Activated CD4-positive, alpha-beta T cell treated with anti-CD3 and anti-CD28 coated beads, Interleukin-2, Interleukin-6, amounts not matched to agents 100 ng/mL and 50 ng/mL, durations not matched to agents 16 hours and 8 hours (primary cell): ENCODE measurements around the gene ZNF423.

ENCODE experiments used
- DNase-seq: peaks from one replicate; pipeline ENCODE4 v3.0.0-alpha.2; 2020

Gene ZNF423

DNA sequence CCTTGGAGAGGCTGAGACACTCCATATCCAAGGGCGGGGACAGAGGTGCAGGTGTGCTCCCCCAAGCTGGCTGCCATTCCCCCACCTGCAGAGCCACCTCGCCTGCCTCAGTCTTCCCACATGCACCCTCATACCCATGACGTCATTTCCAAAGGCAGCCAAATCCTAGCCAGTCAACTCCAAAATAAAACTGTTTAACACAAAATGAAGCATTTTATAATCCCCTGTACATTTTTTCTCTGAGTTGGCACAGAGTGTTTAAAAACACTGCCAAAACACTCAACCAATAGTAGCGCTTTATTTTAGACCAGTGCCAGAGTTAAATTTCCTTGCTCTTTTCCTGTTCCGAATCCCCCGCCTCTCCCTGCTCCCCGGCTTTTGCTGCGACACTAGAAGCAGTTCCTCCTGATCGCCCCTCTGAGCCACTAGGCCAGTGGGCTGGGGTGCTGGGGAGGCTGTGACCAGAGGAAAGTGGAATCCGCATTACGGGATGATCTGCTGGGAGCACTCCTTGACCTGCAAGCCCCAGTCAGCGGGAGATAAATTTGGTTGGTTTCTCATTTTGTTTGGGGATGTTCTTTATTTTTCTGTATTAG is 139.5 kb downstream of the ZNF423 start:
- DNase-seq, result no peak

DNA sequence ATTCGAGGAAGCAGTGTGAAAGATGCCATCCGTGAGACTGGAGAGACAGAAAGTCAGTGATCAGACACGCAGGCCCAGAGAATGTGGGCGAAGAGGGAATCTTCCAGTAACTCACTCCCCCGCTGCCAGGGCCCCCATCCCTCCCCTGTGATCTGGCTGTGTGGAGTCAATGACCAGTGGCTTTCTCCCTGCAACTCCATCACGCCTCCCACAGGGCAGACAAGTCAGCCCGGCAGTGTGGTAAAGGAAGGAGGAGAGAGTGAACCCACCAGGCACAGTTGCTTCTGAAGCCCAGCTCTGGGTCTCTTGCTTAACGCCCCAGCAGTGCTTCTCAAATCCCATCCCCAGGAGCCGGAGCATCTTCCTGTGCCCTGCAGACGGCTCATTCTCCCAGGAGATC is 142.1 kb downstream of the ZNF423 start:
- DNase-seq, result no peak

DNA sequence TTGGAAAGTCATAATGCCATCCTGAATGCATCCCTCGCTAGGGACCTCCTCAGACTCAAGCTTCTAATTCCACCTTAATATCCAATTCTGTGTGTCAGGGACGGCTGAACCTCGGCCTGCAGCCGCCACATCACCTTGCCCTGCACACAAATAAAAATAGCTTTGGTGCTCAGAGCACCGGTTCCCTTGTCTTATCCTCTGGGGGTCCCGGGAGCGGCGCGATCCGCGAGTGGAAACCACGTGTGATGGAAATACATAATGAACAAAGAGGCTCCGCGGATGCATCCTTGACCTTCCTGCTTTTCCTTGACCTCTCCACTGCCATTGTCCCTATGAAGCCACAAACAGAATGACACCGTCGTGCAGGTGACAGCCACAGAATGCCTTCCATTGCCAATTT is 143.4 kb downstream of the ZNF423 start:
- no peak for DNase-seq

DNA sequence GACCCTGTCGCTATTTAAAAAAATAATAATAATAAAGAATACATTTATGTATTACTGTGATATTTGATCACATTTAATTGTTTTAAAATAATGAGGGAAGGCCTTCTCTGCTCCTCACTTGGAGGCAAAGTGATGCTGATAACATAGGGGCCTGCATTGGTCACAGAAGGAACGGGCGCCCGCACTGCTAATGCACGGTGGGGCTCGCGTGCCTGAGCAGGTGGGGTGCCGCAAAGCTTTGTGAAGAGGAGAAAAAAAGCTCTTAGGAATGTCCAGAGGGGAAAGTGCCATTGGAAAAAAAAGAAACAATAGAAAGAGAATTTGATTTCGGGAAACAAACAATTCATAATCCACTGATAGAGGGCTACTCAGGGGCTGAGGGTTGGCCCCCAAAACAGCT is 143.8 kb downstream of the ZNF423 start:
- DNase-seq, result no peak

DNA sequence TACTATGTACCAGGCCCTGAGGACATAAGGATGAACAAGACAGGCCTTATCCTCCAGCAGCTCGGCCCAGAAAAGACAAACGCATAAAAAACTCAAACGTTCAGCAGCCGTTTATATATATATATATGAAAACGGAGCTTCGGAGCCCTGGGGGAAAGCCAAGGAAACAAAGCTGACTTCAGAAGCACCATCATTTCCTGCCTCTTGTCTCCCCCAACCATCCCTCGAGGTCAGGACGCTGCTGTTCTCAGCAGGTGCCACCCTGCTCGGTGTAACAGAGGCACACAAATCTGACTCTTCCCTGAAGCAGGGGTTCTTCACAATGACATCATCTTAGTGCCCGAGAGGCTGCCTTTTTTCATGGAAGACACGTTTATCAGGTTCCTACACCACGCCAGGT is 146.9 kb downstream of the ZNF423 start:
- no peak for DNase-seq

DNA sequence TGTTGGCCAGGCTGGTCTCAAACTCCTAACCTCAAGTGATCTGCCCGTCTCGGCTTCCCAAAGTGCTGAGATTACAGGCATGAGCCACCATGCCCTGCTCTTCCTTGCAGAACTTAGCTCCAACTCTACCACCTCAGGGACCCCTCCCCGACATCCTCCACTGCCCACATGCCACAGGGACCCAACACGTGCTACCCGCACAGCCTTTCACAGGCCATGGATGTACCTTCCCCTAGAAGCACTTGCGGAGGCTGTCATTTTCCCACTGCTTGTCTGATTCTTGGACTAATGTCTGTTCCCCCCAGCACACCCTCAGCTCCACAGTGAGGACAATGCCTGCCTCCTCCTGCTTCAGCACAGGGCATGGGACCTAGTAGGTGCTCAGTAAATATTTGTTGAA is 147.4 kb downstream of the ZNF423 start:
- DNase-seq, result no peak

DNA sequence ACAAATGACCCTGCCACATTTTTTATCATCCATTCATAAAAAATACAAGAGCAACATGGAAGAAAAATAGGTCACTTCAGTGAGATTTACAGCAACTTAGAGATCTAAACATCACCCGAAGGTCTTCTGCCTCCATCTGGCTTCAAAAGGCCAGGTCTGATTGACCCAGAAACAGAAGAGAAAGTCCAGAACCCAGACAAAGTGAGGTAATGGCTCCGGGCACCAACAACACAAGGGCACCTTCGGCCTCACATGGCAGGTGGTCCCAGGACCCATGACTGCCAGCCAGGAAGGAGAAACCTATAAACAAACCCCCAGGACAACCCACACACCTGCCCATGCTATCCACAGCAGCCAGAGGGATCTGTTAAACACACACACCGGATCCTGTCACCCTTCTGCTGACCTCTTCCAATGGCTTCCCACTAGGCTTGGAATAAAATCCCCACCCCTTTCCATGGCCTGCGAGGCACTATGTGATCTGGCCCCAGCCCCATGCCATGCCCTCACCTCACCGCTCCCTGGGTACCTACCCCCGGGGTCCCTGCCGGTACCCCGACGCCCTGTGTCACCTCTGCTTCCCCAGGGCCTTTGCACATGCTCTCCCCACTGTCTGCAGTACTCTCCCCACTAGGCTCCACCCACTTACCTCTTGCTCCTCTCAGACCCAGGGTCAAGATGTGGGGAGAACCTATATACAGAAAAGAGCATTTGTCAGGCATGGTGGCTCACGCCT is 149.1 kb downstream of the ZNF423 start:
- no peak for DNase-seq

DNA sequence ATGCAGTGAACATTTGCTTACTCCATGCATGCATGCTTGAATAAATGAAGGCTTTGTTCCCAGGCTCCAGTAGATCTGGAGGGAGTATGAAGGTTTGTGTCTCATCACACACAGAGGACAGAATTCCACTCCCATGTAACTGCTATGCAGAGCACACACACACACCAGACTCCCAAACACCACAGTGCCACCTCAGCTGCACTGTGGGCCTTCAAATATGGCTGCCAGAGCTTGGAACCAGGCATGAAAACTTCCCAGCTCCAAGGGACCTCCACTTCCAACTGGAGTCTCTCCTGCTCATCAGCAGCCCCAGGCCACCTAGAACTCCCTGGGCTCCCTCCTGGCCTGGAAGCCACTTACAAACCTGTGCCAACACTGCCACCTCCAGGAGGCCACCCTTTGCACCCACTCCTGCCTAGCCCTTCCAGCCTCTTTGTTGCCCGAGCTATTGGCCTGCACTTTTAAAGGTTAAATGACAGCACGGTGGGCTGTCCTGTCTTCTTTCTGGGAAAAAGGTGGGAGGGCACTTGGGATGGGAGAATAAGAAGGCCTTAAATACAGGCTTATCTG is 151.2 kb downstream of the ZNF423 start:
- DNase-seq, result no peak

DNA sequence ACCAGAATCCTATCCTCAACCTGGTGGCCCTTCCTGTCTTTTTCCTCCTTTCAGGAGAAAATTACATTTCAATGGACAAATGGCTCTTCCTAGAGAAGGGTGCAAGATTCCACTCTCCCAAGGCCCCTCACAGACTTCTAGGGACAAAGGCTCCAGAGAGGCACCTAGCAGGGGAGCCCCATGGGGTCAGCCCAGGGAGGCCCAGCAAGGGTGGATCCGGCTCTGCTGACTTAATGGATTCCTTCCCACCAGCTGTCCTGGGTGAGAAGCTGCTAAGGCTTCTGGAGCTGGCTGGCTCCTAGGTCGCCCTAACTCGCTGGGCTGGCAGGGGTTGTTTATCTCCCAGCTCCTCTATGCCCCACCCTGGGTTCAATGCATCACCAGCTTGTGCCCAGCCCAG is 152.4 kb downstream of the ZNF423 start:
- DNase-seq, result no peak

DNA sequence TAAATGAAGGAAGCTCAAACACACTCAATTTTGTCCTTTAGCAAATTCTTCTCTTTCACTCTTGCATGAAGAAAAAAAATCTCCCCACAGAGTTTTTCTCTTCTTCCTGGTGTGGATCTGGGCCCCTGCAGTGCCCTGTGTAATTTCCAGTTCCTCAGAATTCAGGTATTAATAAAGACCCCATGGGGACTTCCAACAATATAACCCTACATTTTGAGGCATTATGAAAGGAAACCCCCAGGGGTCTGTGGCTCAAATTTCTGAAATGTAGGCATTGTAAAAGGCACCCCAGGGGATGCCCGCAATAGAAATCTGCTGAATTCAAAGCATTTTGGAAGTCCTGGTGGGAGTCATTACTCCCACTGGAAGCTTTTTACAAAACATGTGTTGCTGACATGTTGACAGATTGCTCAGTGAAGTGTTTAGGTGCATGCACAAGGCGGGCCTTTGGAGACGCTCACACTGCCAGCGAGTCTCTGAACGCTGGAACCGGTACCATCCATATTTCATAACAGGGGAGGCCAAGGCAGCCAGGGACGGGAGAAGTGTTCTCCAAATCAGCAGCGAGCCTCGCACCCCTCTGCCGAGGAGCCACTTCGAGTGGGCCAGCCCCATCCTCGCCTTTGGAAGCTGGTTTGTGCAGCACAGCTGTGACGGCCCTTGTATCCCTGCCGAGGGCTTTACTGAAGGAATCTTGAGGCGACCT is 154.0 kb downstream of the ZNF423 start:
- no peak for DNase-seq

DNA sequence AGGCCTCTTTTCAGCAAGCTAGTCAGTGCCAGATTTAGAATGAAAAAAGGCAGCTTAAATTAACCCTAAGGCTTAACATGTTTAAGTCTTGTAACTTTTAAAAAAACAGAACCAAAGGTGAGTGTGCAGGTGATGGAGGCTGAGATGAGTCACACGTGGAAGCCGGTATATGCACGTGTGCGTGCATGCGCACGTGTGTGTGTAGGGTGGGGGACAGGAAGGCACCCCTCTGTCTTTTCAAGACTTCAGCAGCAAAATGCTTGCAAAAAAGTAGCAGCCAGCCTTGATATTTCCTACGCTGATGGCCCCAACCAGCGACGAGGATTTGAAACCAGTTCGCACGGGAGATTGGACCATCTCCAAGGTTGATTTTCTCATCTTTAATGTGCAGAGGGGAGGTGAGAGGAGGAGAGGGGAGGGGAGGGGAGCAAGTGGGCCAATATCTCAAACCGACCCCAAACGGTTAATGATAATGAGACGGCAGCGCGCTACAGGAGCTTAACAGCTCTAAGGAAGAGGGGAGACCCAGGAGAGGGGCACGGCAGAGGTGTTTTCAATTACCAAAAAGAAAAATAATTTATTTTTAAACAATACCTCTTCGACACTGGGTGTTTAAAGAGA is 154.7 kb downstream of the ZNF423 start:
- no peak for DNase-seq

DNA sequence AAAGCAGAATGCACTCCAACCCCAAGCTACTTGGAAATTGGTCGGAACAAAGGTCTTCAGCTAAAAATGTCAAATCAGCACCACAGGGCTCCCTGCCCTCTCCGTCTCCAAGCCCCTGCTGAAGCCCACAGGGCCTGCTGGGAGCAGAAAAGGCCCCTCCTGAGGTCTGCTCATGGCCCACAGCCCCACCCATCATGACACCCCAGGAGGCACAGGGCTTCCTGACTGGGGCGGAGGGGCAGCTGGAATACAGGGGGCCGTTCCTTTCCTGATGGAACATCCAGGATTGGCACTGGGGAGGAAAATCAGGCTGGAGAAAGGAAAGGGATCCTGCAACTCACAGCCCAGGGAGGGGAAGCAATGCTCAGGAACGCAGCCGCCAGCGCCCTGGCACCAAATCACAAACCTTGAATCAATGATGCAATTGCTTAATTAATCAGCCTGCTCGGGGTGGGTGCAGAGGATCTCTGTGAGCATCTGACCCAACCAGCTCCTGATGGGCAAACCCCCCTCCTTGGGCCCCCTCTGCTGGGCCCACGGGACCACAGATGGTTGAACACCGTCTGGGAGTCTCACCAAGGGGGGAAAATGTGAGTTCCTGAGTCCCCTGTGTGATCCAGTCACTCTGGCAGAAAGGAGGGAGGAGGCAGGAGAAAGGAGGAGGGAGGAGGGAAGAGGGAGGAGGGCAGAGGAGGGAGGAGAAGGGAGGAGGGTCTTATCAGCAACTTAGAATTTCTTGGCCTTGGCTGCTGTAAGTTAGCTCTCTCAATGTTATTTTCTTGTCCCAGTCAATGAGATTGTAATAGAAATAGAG is 155.5 kb downstream of the ZNF423 start:
- DNase-seq, result no peak

DNA sequence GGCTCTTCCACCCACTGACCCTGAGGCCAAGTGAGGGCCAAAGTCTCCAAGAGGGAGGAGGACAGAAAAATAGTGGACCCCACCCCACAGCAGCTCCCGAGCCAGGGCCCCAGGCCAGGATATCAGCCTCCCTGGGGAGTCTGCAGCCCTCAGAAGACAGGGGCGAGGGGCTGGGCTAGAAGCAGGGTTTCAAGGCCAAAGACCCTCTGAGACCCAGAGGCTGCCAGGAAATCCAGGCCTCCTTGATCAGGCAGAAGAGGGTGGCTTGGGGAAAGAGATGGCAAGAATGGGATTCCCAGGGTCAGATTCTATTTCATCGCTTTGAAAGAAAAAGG is 156.1 kb downstream of the ZNF423 start:
- DNase-seq, result no peak

DNA sequence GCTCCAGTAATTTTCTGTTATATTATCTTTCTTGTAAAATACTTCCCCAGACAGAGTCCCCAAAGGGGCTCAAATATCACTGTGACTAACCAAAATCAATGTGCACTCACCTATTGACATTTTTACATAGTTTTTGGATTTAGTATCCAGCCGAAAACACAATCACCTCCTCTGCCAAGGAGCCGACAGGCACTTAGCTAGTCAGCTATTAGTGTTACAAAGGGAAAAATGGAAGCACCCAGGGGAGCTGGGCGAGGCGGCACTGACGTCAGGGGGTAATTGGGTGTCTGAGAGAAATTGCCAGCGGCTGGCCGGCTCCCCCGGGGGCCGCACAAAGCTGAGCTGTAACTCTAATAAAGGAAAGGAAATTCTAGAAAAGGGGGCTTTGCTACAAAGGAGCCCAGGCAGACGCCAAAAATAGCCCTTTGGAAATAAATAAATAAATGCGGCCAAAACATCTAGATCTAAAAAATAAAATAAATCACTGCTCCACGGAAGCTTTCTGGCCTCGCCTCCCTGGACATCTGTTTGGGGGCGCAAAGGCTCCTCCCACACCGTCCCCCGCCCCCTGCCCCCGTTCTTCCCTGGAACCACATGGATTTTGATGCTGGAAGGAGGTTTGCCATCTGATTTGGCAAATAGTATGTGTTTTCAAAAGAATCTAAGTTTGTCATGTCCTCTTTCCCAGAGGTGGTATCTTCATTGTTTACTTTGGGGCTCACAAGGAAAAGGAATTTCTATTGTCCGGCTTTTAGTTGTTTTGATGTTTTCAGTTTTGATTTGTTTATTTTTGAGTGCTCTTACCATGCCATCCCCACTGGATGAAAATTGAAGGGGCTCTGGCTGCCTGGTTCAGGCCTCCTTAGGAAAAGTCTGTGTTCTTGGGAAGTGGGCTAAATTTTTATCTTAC is 156.7 kb downstream of the ZNF423 start:
- DNase-seq, result no peak

DNA sequence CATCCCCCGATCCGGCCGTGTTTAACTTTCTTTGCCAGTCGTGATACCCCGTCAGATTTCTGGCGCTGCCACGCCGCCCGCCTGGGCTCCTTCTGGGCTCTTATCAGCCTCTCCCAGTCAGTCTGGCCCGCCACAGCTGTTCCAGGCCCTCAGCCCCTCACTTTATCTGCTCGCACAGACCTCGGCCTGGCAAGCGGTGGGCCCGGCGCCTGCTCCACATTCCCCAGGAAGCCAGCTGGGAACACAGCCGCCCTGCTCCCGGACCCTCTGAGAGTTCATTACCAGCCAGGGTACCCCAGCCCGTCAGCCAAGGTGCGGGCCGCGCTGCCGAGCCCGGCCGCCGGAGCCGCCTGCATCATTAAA is 157.5 kb downstream of the ZNF423 start:
- DNase-seq, result no peak

DNA sequence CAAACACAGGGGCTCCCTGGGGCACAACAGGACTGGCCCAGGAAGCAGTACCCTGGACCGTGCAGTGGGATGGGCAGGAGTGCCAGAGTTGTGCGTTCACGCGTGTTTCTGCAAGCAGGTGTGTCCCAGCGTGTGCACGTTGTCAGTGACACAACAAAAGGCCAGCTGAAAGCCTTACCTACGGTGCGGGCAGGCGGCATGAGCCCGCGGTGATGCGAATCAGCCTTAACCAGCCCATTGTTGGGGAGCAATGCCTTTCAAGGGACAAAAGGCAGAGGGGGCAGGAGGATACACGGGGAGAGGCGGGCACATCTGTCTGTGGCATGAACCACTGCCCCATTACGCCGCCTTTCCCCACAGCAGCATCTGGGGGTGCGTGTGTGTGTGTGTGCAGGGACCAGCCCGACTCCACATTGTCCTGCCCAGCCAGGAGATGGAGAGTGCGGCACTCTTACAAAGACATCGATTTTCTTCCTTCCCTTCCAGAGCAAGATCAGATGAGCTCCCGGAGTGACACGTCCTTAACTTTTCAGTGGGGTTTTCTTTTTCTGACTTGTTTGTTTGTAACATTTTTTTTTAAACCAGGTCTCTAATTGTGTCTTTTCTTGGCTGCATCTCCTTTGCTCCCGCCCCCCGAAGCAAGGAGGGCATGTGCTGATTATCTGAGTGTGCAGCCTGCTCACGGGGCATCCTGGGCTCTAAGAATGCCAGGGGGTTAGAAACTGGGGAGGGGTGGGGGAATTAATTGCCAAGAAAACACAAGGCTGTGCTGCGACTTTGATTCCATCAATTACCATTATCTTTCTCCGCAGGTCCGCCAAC is 158.1 kb downstream of the ZNF423 start:
- DNase-seq, result no peak

DNA sequence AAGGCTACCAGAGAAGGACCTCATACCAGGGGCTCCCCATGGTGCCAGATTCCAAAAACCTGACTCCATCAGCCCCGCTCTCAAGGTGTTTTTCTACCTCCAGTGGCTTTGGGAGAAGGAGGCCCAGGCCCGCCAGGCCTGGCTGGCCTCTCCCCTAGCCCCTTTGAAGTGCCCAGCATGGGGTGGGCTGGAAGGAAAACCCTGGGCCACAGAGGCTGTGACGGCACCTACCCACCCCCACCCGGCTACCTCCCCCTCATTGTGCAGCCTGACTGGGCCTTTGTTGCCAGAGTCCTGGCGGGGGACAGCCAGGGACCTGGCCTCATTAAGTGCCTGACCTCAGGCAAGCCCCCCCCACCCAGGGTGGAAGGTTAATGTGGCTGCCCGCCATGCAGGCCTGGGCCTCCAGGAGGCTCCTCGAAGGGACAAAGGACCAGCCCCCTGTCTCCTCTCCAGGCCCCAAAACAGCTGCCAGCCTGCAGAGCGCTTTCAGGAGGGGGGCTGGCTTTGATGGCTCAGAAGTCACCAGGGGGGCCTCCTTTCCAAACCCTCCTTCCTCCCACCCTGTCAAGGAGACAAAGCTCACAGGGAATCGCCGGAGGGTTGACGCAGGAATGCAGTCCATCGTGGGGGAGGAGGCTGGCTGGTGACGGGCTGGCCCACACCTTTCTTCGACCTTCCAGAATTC is 159.4 kb downstream of the ZNF423 start:
- no peak for DNase-seq

DNA sequence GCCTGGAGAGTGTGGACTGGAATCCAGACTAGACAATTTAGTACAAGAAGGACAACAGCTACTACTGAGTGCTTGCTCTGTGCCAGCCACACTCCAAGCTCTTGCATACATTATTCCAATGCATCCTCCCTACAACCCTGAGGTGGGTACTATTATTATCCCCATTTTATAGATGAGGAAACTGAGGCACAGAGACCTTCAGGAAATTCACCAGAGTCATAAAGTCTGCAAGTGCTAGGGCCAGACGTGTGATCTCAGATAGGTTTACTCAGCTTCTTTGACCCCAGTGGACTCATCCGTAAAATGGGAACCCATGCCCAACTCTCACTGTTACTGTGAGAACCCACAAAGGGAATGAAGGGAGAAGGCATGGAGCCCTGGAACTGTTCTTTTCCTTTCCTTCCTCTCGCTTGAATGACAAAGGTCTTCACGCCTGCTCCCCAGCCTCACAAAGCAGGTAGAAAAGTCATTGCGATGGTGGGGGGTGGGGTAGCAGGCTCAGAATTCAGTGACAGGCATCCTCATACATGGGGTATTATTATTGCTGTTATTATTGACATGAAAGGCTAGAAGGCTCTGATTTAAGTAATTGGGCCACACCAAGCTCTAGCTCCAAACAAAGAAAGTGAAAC is 160.0 kb downstream of the ZNF423 start:
- no peak for DNase-seq

DNA sequence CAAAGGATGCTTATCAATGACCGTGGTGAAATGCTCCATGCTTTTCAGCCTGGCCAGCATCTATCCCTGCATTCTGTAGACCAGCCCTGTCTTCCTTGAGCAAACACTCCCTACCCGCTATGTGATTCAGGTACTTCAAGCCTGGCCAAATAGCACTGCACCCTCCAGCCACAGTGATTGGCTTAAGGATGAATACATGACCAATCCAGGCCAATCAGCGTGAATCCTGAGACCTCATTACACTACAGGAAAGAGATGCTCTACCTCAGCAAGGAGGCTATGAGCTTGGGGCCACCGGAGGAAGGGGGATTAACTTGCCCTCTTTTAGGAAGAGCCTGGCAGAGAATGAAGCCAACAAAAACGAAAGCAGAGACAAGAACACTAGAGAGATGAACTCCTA is 162.5 kb downstream of the ZNF423 start:
- no peak for DNase-seq

DNA sequence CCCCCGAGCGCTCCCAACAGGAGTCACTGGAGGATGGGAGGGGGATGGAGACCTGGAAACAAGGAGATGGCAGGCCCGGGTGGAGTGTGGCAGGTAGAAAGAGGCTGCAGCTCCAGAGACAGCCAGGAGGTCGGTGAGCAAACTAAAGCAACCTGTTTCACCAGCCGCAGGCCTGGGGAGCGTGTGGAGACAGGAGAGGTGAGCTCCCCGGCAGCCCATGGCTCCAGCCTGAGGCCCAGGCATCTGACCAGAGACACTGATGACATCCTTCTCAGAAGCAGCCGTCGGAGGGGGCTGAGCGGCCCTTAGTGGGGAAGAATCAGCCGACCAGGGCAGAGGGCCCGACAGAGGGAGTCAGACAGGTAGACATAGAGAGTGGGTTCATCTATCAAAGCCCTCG is 165.1 kb downstream of the ZNF423 start:
- DNase-seq, result no peak
